GM19463 (cell line): ENCODE data around the gene SNAI3.

Source experiments
- ATAC-seq: cut with Tn5 transposase; IDR thresholded peaks from one replicate; pipeline ENCODE4 v1.9.1; 2021; ENCODE audit warnings: mild to moderate bottlenecking, moderate library complexity; ENCODE audit not compliant: unreplicated experiment

Gene SNAI3

GRCh38 chr16:88686439-88687253 is at the start of gene SNAI3:
Gene SNAI3 (minus strand): TSS chr16:88686507. CDS start chr16:88686406, 101 bp downstream.
- ATAC-seq = peak; percentile 69

GRCh38 chr16:88736088-88736487 is 49.8 kb upstream of the SNAI3 start:
- ATAC-seq = no peak

GRCh38 chr16:88735616-88736015 is 49.3 kb upstream of the SNAI3 start:
- no peak for ATAC-seq

DNA sequence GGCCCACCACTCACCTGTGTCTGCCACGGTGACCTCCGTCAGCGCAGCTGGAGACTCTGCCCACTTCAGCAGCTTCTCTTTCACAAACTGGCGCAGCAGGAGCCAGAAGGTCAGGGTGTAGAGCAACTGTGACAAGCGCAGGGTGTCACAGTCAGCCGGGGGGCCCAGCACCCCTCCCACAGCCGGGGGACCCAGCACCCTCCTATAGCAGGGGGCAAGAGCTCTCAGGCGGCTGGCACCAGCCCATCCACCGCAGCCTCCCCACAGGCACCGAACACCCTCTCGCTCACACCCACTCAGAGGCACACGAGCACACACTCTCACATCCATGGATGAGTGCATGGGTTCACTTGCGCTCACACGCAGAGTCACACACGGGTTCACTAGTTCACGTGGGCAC is 48.8 kb upstream of the SNAI3 start:
- ATAC-seq = no peak

- no peak for ATAC-seq
Measured at GRCh38 chr16:88734361-88734728, 48.0 kb upstream of the SNAI3 start.

GRCh38 chr16:88733630-88734360 is 47.5 kb upstream of the SNAI3 start:
- ATAC-seq = no peak

DNA sequence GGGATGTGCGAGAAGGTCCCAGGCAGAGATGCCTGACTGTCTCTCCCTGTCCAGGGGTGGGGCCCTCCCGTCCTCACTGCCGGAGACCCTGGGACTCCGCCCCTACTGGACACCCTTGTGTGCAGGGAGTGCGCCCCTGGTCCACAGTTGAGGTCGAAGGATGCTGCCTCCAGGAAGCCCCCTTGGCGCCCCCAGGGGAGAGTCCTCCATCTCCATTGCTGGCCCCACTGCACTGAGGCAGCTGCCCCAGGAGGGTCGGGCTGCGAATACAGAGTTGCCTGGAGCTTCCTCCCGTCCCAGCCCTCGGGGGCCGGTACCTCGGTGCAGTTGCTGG is 46.6 kb upstream of the SNAI3 start:
- ATAC-seq = no peak

DNA sequence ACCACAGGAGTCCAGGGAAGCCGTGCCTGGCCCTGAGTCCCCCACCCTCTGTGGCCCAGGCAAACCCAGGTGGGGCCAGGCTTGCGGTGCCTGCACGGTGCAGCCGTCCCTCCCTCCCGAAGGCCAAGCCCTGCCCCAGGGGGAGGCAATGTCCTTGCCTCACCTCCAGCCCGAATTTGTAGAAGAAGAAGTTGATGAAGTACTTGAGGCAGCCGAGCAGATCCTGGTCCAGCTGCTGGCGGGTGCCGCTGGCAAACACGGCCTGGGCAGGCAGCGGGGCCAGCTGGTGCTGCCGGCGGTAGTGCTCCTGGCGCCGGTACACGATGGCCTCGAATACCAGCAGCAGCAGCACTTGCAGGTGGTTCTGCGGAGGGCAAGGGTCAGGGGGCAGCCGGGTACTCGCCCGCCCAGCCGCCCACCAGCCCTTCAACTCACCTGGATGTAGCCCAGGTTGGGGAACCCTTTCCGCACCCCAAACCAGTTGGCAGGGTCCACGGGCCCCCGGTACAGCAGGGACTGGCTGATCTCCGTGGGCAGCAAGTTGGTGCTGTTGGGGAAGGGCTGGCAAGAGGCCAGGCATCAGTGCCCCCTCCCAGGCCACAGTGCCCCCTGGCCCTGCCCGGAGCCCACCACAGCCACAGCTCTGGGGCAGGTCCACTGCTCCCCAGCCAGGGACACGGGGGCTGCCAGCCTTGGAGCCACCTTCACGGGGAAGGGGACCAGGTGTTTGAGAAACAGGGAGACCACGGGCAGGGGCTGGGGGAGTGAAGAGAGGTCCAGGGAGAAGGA is 46.1 kb upstream of the SNAI3 start:
- no peak for ATAC-seq

DNA sequence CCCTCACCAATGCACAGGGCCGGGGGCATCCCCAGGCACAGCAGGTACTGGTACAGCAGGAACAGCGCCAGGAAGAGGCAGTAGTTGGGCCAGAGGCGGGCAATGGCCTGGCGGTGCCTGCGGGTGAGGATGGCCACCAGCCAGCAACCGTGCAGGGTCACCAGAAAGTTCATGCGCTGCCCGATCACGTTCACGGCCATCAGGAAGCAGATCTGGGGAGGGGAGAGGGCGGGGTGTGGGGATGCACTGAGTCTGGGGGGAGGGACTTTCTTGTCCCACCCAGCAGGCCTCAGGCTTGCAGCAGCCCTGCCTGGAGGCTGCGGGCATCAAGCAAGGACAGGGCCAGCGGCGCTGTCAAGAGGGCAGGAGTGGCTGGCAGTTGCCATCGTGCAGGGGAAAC is 45.4 kb upstream of the SNAI3 start:
- ATAC-seq = no peak

DNA sequence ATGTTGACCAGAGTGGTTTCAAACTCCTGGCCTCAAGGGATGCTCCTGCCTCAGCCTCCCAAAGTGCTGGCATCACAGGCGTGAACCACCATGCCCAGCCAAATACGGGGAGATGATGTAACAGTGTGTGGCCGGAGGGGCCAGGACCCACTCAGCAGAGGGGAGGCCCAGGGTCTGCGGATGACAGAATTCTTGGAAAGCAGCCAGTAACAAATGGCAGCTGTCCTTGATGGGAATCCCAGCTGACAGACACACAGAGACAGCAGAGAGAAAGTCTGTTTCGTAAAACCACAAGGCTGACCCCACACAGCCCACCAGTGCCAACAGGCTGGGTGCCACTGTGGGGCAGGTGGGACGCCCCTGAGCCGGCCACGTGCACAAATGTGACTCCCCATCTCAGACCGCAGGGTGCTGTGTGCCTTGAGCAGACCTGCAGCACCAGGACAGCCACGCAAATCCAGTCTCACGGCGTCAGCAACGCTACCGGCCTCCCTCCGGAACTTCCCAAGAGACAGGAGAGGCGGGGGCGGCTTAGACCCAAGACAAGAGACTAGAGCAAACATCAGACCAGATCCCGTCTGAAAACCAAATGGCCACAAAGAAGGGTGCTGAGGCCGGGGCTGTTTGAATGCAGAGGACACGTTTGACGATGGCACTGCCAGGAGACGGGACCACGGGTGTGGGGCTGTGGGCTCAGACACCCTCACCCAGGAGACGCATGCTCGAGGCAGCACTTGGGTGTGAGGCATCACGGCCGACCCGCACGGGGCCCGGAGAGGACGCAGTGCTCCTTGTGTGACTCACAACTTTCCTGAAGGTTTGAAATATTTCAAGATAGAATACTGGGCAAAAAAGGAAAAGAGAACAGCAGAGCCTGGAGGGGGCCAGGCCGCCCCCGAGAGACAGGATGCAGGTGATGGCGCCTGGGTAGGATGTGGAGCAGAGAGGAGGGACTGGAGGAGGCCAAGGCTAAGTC is 44.6 kb upstream of the SNAI3 start:
- ATAC-seq = no peak

GRCh38 chr16:88727871-88728270 is 41.6 kb upstream of the SNAI3 start:
- no peak for ATAC-seq

DNA sequence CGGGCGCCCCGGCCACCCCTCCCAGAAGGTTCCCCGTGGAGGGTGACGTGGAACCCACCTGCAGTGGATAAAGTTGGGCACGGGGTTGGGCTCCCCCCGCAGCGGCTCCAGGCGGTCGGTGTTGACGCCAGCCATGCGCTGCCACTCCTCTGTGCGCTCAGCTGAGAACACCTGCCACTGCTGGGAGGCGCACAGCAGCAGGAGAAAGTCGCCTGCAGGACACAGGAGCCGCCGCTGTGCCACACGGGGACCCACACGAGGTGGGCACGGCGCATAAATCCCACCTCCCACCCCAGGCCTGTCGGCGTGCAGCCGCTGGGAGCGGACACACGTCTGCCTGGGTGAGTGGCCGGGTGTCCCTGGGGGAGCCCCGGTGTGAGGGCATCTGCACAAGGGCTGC is 40.7 kb upstream of the SNAI3 start:
- ATAC-seq = no peak

- no peak for ATAC-seq
Measured at GRCh38 chr16:88726408-88726749, 40.1 kb upstream of the SNAI3 start.

DNA sequence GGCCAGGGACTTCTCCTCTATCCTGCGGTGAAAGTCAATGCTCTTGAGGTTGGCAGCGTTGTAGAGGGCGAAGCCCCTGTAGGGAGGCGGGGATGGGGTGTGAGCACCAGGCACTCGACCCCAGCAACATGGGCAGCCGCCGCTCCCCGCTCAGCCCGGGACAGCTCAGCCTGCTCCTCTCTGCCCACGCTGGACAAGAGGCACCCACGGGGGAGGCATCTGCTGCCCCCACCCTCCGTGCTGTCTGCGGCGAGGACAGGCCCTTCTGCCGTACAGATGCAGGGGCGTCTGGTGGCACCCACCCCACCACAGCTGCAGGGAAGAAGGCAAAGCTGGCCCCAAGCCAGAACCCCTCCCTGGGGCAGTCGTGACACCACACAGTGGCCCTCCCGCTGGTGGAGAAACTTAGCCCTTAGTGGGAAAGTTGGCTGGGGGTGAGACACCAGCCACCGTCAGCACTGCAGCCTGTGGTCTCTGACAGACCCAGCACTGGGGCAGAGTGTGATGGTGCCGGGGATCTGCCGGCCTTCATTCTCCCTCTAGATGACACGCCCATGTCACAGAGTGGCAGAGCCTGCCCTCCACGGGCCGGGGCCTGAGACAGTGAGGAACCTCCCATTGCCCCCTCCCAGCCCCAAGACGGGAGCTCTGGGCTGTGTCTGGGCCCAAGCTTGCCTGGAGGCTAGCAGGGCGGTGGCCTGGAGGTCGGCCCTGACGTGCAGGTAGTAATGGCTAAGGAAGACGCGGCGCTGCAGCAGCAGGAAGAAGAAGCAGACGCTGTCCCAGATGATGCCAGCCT is 39.5 kb upstream of the SNAI3 start:
- no peak for ATAC-seq

DNA sequence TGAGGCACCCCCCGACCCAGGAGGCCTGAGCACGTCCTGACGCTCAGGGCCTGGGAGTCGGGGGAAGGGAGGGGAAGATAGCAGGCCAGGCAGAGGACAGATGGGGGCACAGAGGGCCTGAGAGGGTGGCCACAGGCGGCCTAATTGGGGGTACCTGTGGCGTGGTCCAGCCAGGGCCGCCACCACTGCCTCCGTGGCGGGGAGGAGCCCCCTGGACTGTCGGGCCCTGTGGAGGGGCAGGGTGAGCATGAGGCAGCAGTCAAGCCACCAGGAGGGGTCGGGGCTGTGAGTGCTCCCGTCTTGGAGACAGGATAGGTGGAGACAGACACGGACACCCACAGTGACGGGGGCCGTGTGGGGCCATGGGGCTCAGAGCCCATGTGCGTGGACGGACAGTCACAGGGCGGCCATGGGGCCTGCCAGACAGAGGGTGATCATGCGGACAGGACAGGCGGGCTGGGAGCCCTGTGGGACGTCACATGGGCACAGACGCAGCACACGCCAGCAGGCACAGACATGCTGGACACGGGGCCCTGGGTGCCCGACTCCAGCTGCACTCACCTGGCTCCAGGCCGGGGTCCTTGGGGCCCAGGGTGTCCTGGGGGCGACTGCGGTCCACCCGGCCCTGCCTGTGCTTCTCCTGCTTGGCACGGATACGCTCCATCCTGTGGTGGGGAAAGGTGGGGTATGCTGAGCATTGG is 38.7 kb upstream of the SNAI3 start:
- ATAC-seq = no peak

DNA sequence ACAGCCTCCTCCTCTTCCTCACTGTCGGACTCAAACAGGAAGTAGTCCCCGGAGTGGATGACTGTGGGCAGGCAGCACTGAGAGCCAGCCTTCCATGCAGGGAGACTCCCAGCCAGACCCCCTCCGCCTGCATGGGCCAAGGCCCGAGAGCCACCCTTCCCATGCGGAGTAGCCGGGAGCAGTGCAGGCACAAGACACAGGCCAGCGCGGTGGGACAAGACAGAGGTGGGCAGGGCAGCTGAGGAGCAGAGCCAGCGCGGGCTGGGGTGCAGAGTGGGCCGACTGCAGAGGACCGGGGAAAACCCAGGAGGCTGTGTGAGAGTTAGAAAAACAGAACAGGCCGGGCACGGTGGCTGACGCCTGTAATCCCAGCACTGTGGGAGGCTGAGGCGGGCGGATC is 37.6 kb upstream of the SNAI3 start:
- ATAC-seq = no peak

GRCh38 chr16:88723507-88723887 is 37.2 kb upstream of the SNAI3 start:
- ATAC-seq = no peak

DNA sequence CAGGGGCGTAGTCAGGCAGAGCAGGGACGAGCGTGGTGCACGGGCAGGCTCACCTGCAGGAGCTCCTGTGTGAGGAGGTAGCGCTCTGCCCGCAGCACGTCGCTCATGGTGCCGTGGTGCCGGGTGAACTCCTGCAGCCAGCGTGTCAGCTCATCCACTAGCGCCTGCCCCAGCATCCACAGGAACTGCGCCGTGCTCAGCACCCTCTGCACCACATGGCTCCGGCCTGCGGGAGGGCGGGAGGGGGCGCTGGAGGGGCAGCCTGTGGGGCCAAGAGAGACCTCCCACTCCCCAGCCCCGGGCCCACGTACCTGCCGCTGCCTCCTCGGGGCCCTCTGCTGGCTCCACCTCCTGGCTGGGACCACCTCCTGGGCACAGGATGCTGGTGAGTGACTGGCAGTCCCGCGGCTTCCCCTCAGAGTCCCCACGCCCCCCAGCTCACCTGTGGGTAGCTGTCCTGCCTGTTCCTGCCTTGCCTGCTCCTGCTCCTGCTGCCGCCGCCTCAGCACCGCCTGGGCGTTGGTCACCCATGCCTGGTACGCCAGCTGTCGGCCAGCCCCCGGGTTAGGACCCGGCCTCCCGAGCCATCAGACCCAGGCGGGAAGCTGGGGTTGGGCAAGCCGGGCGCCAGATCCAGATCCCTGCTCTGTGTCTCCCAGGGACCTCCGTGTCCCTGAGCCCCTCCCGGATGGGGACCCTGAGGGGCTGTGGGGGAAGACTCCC is 36.6 kb upstream of the SNAI3 start:
- no peak for ATAC-seq
